GM19467 (cell line): ENCODE data around the gene GNAT1.
A peak's percentile ranks its signal among the peaks of the same experiment; 100 is the strongest.
"Not testable (repeated sequence)": the region's sequence is repeated elsewhere in the genome, so short reads cannot be mapped to it uniquely, and the experiment has no call there.

Source experiments
- ATAC-seq: cut with Tn5 transposase; IDR thresholded peaks from one replicate; pipeline ENCODE4 v1.9.1; 2021; ENCODE audit warnings: mild to moderate bottlenecking, moderate library complexity; ENCODE audit not compliant: unreplicated experiment

Gene GNAT1

DNA sequence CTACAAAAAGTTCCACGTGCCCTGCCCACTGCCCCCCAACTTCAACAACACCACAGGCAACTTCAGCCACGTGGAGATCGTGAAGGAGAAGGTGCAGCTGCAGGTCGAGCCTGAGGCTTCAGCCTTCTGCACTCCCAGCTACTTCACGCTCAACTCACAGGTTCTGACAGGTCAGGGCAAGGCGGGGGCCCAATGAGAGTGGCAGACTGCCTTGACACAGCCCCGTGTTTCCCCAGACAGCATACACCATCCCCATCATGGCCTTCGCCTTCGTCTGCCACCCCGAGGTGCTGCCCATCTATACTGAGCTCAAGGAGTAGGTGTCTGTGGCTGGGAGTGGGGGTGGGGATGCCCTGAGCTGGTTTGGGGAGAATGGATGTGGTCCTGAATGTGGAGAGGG, 26.3 kb downstream of the GNAT1 start:
- no peak for ATAC-seq

DNA sequence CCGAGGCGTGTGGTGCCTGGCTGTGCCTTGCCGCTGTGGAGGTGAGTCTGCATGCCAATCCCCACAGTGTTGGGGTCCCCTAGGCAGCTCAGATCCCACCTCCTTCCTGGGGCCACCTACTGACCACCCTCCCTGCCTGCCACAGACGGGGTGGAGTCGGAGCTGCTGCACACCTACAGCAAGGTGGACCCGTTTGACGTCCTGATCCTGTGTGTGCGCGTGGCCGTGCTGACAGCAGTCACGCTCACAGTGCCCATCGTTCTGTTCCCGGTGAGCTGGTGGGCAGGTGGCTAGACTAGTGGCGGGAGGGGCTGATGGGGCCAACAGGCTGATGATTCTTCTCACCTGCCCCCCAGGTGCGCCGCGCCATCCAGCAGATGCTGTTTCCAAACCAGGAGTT, 27.0 kb downstream of the GNAT1 start:
- ATAC-seq = no peak

DNA sequence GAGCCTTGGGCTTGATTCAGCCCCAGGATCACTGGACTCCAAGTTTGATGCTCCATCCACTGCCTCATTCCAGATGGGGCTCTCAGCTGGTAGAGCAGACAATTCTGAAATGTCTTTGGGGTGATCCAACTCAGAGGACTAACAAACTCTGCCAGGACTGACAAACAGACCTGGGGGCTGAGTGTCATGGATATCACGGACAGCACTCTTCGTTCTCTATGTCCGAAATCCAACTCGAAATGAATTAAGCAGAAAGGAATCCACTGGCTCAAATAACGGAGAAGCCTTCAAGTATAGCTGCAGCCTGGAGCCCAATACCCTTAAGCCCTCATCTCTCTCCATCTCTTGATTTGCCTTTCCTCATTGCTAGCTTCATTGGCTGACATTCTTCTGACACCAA, 27.9 kb downstream of the GNAT1 start:
- ATAC-seq = no peak

DNA sequence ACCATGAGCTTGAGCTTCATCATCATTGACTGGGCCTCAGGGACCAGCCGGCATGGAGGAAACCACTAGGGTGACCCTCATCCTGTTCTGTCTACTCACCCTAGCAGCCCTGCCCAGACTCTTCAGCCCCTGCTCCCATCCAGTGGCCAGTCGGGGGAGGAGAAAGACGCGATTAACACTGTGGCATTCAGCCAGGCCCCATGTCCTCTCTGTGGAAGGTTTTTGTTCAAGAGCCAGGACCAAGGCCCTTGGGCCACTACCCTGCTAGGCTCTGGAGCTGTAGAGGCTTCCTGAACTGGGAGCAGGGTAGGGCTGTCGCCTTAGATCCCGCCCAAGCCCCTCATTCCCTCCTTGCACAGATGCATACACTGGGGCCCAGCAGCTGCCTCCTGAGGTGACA, 28.7 kb downstream of the GNAT1 start:
- ATAC-seq = no peak

DNA sequence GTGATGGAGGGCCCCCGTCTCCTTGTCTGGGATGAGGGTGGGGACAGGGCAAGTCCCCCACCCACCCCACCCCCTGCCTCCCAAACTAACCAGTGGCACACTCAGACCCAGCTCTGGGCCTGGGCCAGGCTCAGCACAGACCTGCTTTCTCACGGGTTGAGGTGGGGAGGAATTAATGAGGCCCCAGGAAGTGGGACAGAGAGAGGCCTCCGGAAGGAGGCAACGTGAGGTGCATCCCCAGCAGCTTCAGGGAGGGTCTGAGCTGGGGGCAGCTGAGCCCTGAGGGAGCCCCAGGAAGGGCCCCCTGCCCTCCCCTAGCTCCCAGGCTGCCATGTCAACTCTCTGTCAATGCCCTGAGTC, 29.6 kb downstream of the GNAT1 start:
- no peak for ATAC-seq

DNA sequence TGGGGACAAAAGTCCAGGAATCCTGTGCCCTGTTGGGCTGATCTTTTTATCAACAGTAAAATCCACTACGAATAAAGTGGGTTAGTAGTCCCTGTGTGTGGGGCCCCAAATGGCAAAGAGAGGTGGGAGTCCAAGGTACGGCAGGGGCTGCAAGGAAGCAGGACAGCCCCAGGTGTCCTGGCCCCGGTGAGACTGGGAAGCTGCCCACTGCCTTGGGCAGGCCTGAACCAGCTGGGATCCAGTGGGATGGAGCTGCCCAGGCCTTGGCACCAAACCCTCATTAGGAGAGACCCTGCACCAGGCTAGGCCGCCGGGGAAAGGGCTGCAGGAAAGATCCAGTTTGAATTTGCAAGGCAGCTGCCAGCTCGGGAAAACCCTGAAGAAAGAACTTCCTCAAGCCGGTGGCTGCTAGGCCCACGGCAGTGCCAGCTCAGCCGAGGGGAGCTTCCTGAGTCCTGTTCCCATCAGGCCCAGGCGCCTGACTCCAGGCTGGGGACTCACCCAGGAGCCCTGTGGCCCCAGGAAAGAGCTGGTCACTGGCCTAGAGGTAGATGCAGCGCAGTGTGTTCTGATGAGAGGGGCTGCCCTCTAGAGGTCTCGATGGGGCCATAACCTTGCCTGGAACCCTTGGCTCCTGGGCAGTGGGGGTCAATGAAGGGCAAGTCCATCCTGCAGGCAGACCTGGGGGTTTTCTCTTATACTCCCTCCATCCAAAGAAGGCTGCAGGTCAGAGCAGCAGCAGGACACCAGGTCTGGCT, 30.2 kb downstream of the GNAT1 start:
- no peak for ATAC-seq

DNA sequence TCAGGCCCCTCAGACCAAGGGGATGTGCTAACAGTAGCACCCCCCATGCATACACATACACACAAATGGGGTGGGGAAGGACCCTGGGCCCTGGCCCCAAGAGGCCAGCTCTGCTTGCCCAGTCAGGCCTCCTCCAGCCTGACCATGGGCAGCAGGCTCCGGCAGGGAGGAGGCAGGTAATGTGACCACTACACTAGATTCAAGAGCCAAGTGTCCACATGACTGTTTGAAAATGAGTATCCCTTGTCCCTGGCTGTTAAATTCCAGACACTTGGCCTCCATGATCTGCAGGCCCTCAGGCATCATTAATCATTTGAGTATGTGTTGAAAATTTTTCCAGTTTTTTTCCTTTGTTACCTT, 30.7 kb downstream of the GNAT1 start:
- ATAC-seq = no peak

DNA sequence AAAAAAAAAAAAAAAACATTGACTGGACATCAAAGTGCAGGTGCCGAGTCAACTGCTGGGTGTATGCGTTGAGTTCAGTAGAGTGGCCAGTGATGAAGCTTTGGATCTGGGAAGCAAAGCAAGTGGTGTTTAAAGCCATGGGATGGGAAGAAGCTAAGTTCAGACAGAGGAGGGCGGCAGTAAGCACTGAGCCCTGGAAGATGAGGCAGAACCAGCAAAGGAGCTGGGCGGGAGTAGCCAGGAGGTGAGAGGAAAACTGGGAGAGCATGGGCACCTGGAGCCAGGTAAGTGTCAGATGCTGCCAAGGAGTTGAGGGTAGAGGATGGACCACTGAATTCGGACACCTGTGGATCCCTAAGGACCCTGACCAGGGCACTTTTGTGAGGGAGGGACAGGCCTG, 33.2 kb downstream of the GNAT1 start:
- no peak for ATAC-seq

DNA sequence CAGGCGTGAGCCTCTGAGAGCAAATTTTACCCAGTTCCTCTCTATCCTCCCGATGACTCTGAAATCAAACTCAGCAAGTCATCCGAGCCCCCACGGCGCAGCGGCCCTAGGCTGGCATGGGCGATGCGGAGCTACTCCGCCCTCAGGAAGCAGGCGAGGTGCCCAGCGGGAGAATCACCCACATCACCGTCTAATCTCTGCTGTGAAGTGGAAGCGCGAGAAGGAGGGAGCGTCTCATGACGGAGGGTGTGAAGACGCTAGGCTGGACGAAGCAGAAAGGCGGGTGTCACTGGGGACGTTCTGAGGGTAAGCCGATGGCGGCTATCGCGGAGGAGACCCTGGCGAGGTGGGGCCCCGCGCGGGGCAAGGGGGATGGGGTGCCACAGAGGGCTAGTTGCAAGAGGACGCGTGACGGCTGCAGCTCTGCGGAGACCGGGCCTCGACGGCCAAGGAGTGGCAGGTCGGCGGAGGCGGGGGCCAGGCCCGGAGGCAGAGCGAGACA, 35.5 kb downstream of the GNAT1 start:
- peak; percentile 17 for ATAC-seq

DNA sequence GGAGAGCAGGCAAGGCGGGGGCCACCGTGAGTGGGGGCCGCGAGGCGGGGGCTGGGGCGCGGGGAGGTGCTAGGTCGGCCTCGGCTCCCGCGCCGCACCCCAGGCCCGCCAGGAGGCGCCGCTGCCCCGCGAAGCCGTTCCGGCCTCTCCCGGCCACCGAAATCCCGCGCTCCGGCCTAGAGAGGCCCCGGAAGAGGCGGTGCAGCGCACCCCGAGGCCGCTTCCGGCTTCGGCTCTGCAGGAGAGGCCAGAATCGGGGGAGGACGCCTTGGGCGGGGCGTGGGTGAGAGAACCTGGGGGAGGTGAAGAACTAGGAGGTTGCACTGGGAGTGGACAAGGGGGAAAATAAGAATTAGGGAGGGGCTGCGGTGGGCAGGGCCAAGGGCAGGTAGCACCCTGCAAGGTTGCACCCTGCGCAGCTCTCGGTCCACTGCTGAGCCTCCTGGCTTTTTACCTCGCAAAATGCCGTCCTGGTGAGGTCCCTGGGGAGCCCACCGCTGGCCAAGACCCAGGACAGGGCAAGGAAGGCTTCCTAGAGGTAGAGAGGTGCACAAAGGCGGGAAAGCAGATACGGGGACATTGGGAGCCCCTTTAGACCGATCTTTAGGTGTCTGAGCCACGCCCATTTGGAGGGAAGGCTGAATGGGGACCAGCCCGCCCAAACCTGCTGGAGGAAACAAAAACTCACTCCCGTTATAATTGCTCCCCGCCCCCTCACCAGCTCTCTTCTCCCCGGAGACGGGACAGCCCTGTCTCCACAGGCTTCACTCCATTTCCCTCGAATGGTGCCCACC, 36.2 kb downstream of the GNAT1 start:
- peak; percentile 73 for ATAC-seq

DNA sequence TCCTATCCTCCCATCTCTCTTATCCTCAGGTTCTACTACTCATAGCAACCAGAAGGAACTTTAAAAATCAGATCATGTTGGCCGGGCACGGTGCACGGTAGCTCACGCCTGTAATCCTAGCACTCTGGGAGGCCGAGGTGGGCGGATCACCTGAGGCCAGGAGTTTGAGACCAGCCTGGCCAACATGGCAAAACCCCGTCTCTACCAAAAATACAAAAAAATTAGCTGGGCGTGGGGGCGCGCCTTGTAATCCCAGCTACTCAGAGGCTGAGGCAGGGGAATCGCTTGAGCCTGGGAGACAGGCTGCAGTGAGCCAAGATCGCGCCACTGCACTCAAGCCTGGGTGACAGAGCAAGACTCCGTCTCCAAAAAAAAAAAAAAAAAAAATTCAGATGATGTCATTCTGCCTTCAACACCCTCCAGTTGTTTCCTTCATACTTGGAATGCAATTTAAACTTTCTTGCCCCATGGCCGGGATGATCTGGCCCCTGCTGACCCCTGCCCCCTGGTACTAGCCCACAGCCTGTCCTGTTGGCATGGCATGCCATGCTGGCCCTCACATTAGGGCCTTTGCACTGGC, 36.9 kb downstream of the GNAT1 start:
- not testable (repeated sequence) for ATAC-seq

DNA sequence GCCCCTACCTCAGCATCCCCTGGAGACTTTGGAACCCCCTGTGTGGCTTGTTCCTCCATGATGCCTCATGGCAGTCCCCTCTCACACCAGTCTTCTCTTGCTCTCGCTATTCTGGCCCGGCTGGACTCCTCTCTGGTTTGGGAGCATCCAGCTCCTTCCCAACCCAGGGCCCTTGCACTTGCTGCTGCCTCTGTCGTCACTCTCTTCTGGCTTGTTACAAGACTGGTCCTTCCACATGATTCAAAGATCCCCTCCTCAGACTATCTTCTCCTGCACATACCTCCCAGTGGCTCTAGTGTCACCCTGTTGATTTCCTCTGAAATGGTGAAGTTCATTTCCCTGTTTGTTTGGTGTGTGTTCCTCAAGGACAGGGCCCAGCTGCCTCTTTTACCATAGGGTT, 38.1 kb downstream of the GNAT1 start:
- no peak for ATAC-seq

DNA sequence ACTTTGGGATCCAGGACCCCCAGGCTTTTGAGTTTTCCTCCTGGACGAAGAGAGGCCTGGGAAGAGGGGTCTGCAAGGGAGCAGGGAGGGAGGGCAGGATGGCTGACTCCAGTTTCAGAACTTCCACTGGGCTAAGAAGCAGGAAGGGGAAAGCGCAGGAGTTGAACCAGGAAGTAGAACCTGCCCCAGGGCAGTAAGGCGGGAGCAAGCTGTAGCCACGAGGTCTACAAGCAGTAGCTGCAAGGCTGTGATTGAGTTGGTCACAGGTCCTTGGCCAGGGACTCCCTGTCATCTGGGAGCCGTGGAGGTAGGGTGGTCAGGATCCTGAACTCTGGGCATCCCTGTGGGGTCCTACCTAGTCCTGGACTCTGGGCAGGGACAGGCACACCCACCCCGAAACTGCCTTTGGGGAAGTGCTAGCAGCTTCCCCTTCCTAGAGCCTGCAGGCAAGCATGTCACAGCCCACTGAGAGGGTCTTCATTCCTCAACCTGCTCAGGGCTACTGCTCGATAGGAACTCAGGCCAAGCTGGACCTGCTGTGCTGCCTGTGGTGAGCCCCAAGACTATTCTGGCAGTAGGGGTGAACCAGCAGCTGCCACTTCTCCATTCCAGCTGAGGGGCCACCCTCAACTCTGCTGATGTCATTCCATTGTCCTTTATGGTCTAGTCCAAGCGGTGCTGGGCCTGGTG, 38.8 kb downstream of the GNAT1 start:
- ATAC-seq = no peak

DNA sequence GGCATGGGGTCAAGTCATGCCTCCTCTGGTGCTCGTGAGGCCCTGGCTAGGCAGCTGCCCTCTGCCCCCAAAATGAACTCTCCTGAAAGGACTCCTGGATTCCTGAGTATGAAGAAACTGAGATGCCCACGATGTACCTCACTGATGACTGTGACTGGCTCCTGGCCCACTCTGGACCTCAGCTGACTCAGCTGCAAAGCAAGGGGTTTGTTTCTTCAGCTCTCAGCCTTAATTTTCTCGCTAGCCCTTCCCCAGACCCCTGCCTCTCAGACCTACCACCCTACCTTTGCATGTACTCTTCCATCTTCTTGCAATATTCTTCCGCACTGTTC, 39.4 kb downstream of the GNAT1 start:
- no peak for ATAC-seq

DNA sequence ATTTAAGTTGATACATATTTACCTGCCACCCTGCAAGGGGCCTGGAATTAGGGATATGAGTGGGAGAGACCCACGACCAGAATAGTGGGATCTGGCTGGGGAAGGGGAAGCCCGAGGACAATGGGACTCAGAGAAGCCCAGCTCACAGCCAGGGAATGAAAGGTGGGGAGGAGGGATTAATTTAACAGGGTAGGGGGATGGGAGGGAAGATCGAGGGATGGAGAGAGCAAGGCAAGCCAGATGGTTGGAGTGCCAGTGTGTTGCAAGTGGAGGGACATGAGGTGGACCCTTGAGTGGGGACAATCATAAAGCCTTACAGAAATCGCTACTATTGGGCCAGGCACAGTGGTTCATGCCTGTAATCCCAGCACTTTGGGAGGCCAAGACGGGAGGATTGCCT, 40.2 kb downstream of the GNAT1 start:
- ATAC-seq = no peak

DNA sequence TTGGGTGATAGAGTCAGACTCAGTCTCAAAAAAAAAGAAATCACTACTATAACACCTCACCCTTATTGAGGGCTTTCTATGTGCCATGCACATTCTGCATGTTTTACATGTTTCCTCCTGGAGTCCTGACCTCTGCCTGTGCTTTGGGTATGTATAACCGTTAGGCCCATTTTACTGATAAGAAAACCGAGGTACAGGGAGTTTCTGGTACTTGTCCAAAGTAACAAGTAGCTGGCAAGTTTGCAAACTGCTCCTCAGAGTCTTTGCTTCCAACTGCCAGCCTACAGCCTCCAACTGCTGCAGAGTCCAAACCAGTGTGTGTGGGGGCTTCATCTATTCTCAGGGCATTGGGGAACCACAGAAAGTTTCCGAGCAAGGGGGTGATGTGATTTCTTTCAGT, 40.9 kb downstream of the GNAT1 start:
- ATAC-seq = no peak

DNA sequence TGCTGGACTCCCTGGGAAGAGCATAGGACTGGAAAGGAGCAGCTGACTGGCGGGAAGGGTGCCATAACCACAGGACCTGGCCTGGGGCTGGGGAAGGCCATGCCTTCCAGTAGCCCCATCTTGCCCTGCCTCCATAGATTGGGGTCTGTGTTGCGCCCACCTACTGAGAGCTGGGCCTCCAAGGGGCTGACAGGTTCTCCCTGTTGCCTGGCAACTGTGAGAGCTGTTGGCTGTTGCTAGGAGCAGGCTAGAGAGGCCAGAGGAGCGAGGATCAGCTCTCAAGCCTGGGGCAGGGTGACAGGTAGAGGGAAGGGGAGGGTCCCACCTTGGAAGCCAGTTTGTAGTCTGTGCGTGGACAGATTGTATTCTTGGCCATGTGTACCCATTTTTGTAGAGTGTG, 41.8 kb downstream of the GNAT1 start:
- ATAC-seq = no peak

DNA sequence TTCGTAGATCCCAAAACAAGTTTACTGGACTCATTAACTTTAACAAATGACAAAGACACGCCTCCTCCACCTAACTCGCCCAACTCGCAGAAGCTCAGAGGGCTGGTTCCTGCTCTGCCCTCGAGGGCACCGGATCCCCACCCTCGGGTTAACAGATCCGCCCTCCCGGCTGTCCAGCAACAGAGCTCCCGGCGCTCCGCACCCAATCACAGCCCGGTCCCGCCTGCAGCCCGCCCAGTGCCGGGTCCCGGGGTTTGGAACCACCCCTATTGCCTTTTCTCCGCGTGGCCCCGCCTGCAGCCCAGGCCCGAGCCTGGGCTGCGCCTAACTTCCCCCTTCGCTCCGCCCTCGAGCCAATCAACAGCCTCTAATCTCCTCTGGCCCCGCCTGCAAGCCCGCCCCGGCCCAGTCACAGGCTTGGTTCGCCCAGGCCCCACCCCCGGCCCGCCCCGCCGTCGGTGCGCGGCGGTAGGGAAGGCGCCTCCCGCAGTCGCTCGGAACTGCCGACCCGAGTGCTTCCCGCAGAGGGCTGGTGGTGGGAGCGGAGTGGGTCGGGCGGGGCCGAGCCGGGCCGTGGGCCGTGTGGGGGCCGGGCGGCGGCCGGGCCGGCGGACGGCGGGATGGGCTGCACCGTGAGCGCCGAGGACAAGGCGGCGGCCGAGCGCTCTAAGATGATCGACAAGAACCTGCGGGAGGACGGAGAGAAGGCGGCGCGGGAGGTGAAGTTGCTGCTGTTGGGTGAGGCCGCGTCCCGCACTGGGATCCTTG, 44.5 kb downstream of the GNAT1 start, which contains the start of gene GNAI2:
GNAI2 (plus strand) TSS at position 489 of the 768 bp plus-strand sequence; CDS start at position 621, 132 bp downstream.
- peak; percentile 92 for ATAC-seq

DNA sequence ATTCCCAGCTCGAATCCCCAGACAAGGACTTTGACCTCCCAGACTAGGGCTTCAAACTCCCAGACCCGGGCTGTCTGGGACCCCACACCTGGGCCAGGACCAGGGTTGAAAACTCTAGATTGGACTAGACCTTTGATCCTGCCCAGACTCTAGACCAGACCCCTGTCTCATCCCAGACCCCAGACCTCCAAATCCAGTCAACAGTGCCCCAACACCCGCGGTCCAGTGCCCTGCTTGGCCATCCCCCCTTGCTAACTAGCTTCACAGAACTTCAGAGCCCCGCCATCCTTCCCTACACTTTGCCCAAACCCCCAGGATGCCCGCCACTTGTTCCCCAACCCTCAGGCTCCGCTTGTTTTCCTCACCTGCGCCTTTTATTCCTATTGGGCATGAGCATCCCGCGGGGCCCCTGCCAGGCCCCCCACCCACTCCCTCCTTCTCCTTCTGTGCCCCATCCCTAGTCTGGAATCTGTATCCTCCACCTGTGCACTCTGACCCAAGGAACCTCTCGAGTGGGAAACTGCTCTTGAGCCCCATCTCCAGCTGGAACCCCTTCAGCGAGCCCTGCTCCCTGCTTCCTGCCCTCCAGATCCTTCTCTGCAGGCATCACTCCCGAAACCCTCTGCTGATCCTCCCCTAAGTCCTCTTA, 45.2 kb downstream of the GNAT1 start:
- ATAC-seq = no peak

DNA sequence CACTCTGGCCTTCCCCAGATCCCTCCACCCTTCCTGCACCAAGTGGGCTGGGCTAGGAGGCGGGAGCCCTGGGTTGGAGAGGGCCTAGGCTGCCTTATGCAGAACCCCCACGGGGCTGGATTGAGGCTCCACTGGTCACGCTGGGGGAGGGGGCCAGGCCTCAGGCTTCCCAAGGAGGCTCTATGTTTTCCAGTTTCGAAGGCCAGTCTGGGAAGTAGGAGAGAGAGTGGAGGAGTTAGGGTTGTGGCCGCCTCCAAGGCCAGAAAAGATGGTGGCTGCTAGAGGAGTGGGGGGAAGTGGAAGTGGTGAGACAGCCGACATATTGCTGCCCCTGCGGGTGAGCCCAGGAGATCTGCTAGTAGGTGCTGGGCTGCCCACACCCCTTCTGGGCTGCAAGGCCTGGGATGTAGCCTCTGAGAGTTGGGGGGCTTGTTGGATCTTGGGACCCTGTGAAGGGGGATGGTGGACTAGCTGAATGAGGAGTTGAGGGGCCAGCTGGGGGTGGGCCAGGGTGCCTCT, 45.8 kb downstream of the GNAT1 start:
- ATAC-seq = no peak
